DOHH2 (cell line): ENCODE data around the gene BTBD2.

Experiments used
- CTCF ChIP-seq: fragments of 200-600 bp; sonication (generic); IDR thresholded peaks from one replicate; pipeline ENCODE4 v1.5.1; 2014; ENCODE audit warnings: antibody characterized with exemption, mild to moderate bottlenecking, low read depth, low read length; ENCODE audit not compliant: poor library complexity, severe bottlenecking
- EZH2phosphoT487 ChIP-seq: fragments of 200-600 bp; sonication (generic); IDR thresholded peaks from 2 replicates; pipeline ENCODE4 v1.6.1; 2017; ENCODE audit warnings: borderline replicate concordance, mild to moderate bottlenecking, antibody characterized with exemption, low read length, moderate library complexity, mixed read lengths

DNA sequence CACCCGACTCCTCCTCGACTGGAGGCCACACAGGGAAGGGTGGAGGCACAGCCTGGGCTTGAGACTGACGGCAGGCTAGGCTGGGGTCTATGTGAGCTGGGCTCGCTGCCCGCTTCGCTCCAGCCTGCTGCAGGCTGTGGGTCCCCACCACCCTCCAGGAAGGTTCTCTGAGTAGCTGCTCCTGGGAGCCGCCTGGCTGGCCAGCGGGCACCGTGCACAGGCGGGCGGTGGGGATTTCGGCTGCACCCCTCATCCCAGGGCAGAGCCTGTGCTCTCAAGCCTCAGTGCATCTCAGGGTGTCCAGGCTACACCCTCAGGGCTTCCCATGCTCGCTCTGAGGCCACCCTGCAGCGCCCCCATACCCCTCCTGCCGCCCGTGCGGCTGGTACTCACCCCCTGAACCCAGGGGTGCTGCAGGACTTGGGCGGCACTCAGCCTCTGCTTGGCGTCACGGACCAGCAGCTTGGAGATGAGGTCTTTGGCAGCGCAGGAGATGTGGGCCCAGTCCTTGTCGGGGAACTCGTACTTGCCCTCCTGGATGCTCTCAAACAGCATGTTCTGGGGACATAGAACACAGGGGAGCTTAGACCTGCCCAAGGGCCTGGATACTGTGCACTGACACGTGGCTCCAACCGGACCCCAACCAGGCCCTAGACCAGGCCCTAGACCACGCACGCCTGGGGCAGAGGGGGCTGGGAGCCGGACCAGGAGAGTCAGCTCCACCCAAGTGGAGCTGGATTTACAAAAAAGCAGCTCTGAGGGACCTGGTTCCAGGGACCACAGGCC lies 25.3 kb upstream of the BTBD2 start:
- TF ChIP-seq CTCF (no peak), EZH2phosphoT487 (no peak)
